Gastrocnemius medialis (tissue), 4 donors: ENCODE data around the gene SLC38A2. TPM values are rescaled to one million over a fixed set of nuclear protein-coding genes. Genes with fewer than 3 reads are reported as not detected.

ENCODE experiments used
- ATAC-seq, 2 donors: fragments of 150-250 bp; one replicate each; pipeline ENCODE4 v1.9.1; 2016
- DNase-seq, 2 donors: peaks; one replicate each; pipeline ENCODE4 v3.0.0-alpha.2; 2019
- H3K27ac ChIP-seq, 4 donors: fragments of 200-600 bp; sonication (generic); 1 replicate in 1 of 4; 2 replicates in 3 of 4; pipeline ENCODE4 v1.5.1; 2016 to 2018; ENCODE audit warnings: mild to moderate bottlenecking in 2 of 4, moderate library complexity in 1 of 4
- H3K27me3 ChIP-seq, 3 donors: fragments of 200-600 bp; sonication (generic) in 2 of 3; 1 replicate in 1 of 3; 2 replicates in 2 of 3; pipeline versions ENCODE4 v1.5.1 to v1.6.0; 2016 to 2019; ENCODE audit warnings: mild to moderate bottlenecking in 1 of 3, moderate library complexity in 1 of 3
- H3K36me3 ChIP-seq, 2 donors: fragments of 200-600 bp; sonication (generic) in 1 of 2; one replicate each; pipeline ENCODE4 v1.5.1; 2017 to 2018
- H3K4me1 ChIP-seq, 2 donors: fragments of 200-600 bp; sonication (generic) in 1 of 2; one replicate each; pipeline ENCODE4 v1.5.1; 2016 to 2017; ENCODE audit warnings: mild to moderate bottlenecking in 2 of 2
- H3K4me3 ChIP-seq, 4 donors: fragments of 200-600 bp; sonication (generic) in 3 of 4; 1 replicate in 1 of 4; 2 replicates in 3 of 4; pipeline ENCODE4 v1.5.1; 2016 to 2019; ENCODE audit warnings: mild to moderate bottlenecking in 2 of 4
- H3K9me3 ChIP-seq, 3 donors: fragments of 200-600 bp; sonication (generic) in 2 of 3; 1 replicate in 1 of 3; 2 replicates in 2 of 3; pipeline ENCODE4 v1.5.1; 2016 to 2019
- CTCF ChIP-seq, 5 experiments: fragments of 450-650 bp in 3 of 5; fragments of 200-600 bp in 2 of 5; sonication (generic) in 2 of 5; IDR thresholded peaks in 4 of 5; conservative IDR thresholded peaks in 1 of 5; 1 replicate in 4 of 5; 2 replicates in 1 of 5; pipeline ENCODE4 v1.5.1; 2016 to 2019; ENCODE audit warnings: antibody characterized with exemption in 5 of 5, mild to moderate bottlenecking in 3 of 5, moderate library complexity in 3 of 5
- POLR2A ChIP-seq, 2 donors: fragments of 450-650 bp; IDR thresholded peaks; one replicate each; pipeline ENCODE4 v1.6.1; 2017; ENCODE audit warnings: antibody characterized with exemption in 2 of 2, mild to moderate bottlenecking in 2 of 2, moderate library complexity in 2 of 2
- in situ Hi-C, 4 donors: fragments of 200-750 bp; cut with MboI; loops; one replicate each; pipeline versions ENCODE4 v1.15.0 to v1.8.0; 2017; ENCODE audit warnings: low sequenced_read_pairs in 4 of 4
- intact Hi-C: fragments of 100-400 bp; cut with DNase I; formaldehyde crosslinking; loops from one replicate; pipeline ENCODE4 v1.15.1; 2023; ENCODE audit warnings: low total_unique reads
- total RNA-seq, 4 donors: library from RNA; depleted of rRNA; stranded (reverse); fragments of >200 nt; gene quantifications; one replicate each; pipeline versions ENCODE4 v1.1.0 to v1.2.3, GENCODE V29; 2016

Gene SLC38A2
- total RNA-seq, 4 donors from 2014 or later: 260 to 853 (median 400) TPM

DNA sequence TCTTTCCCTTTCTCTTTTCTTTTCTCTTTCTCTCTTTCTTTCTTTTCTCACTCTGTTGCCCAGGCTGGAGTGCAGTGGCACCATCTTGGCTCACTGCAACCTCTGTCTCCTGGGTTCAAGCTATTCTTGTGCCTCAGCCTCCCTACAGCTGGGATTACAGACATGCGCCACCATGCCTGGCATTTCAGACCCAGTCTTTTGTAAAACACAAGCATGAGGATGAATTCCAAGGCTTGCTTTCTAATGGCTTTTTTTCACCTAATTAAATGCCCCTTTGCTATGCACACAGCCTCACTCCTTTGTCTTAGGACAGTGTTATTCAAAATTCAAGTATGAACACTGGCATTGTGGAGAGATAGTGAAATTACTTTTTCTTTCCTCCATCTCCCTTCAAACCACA, 6.0 kb upstream of the SLC38A2 start:
- no peak overlapping the region for H3K4me3 ChIP-seq
- in situ Hi-C loops (loop anchor here in 1 of 4 donors (25.0 kb wide), 1 partner anchor 184 kb away; no protein-coding TSS in a partner anchor), intact Hi-C loops (no loop called here)
- no peak overlapping the region for H3K27ac ChIP-seq
- ATAC-seq (no peak), DNase-seq (no peak)
- H3K36me3 ChIP-seq: no peaks in the 10 kb centered on the region
- no peaks in the 10 kb centered on the region for H3K9me3 ChIP-seq
- H3K27me3 ChIP-seq: no peaks in the 10 kb centered on the region
- peaks cover 12 to 19% of the 10 kb centered on the region in 2 donors for H3K4me1 ChIP-seq
- TF ChIP-seq CTCF (IDR thresholded peaks at IDR 0.05 in 4 of 5, conservative IDR thresholded peaks at IDR 0.05 in 1 of 5) (no peak), POLR2A (IDR thresholded peaks at IDR 0.05) (no peak)

- H3K27ac ChIP-seq: no peak overlapping the region
Observed at GRCh38 chr12:46377678-46378077, 5.1 kb upstream of the SLC38A2 start.

DNA sequence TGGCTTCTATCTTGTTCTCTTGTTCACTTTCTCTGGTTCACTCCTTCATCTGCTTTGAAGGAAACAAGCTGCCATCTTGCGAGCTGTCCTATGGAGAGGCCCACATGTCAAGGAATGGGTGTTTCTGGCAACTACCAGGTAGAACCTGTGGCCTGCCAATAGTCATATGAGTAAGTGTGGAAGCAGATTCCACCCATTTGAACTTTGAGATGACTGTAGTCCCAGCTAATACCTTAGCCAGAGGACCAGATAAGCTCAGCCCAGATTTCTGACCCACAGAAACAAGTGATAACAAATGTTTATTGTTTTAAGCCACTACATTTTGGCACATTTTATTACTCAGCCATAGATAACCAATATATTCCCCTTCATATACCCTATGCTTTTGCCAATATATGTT, 4.0 kb upstream of the SLC38A2 start:
- DNase-seq: no peak
- no peaks in the 10 kb centered on the region for H3K27me3 ChIP-seq
- no peak for ATAC-seq
- H3K4me3 ChIP-seq: no peak overlapping the region
- peaks cover 7 to 14% of the 10 kb centered on the region in 2 donors for H3K4me1 ChIP-seq
- no peak overlapping the region for H3K27ac ChIP-seq
- H3K9me3 ChIP-seq: no peaks in the 10 kb centered on the region
- TF ChIP-seq CTCF (IDR thresholded peaks at IDR 0.05 in 4 of 5, conservative IDR thresholded peaks at IDR 0.05 in 1 of 5) (no peak), POLR2A (IDR thresholded peaks at IDR 0.05) (no peak)
- peaks cover 0 to 3% of the 10 kb centered on the region in 2 donors for H3K36me3 ChIP-seq
- in situ Hi-C loops (loop anchor here in 1 of 4 donors (25.0 kb wide), 1 partner anchor 186 kb away; no protein-coding TSS in a partner anchor), intact Hi-C loops (no loop called here)

More at GRCh38 chr12:46377678-46378077, 5.1 kb upstream of the SLC38A2 start:
- intact Hi-C loops: no loop called here
- H3K27me3 ChIP-seq: no peaks in the 10 kb centered on the region
- TF ChIP-seq POLR2A (IDR thresholded peaks at IDR 0.05) (no peak), CTCF (IDR thresholded peaks at IDR 0.05 in 4 of 5, conservative IDR thresholded peaks at IDR 0.05 in 1 of 5) (no peak)
- in situ Hi-C loops: loop anchor here in 1 of 4 donors (25.0 kb wide), 1 partner anchor 185 kb away; no protein-coding TSS in a partner anchor
- DNase-seq (no peak), ATAC-seq (no peak)
- H3K4me3 ChIP-seq: no peak overlapping the region
- peaks cover 12 to 20% of the 10 kb centered on the region in 2 donors for H3K4me1 ChIP-seq
- H3K36me3 ChIP-seq: no peaks in the 10 kb centered on the region
- H3K9me3 ChIP-seq: no peaks in the 10 kb centered on the region

- peaks cover 2 to 19% of the 10 kb centered on the region in 2 donors for H3K36me3 ChIP-seq
- in situ Hi-C loops (loop anchor here in 3 of 4 donors (25.0 kb wide), 3 partner anchors 188 to 387 kb away; partner anchors contain the start of gene SCAF11 (in 1 of the 3)), intact Hi-C loops (loop anchor here (5.0 kb wide), 5 partner anchors 107 to 588 kb away; partner anchors contain the start of genes SCAF11 and SLC38A1)
- peak overlapping the region; percentile 93 to 97 (median 95) for H3K27ac ChIP-seq
- H3K27me3 ChIP-seq: no peaks in the 10 kb centered on the region
- ATAC-seq (no peak), DNase-seq (no peak)
- H3K9me3 ChIP-seq: no peaks in the 10 kb centered on the region
- H3K4me1 ChIP-seq: peaks cover 17 to 25% of the 10 kb centered on the region in 2 donors
- TF ChIP-seq POLR2A (IDR thresholded peaks at IDR 0.05) (peak in 1 of 2 donors; percentile 14), CTCF (IDR thresholded peaks at IDR 0.05 in 4 of 5, conservative IDR thresholded peaks at IDR 0.05 in 1 of 5) (no peak)
- no peak overlapping the region for H3K4me3 ChIP-seq
Observed at GRCh38 chr12:46374711-46375110, 2.1 kb upstream of the SLC38A2 start.
